Measurements from ENCODE around the gene FTO. TPM values are rescaled to one million over a fixed set of nuclear protein-coding genes. Genes with fewer than 3 reads are reported as not detected.

The FTO gene
- total and polyA plus RNA-seq, 2 of the 8 experiments (the other 6 are each of a cell fraction or from before 2014, with no cell fraction given), result 34.5 to 59.8 TPM

- H3K14ac ChIP-seq (ENCODE audit: insufficient read length), result no peak overlapping the region
- POLR2A ChIA-PET (ENCODE audit: partially characterized antibody), result interaction anchor here (1.3 kb wide), 1 partner anchor 15 kb away, joined by 6 read pairs; no protein-coding TSS in a partner anchor
- H4K5ac ChIP-seq (ENCODE audit: insufficient read length, low read depth, low read length), result peak overlapping the region; percentile 84
- peaks cover 18 to 24% (median 21%) of the 10 kb centered on the region in 4 experiments; a peak in 6 of 7 replicates for H3K4me1 ChIP-seq (replicated peaks in 1 of 4; ENCODE audit: control insufficient read depth in 3 of 4, insufficient read depth in 4 of 4, low read length in 3 of 4)
- no peaks in the 10 kb centered on the region for H3K23me2 ChIP-seq (ENCODE audit: low read depth, low read length)
- no peaks in the 10 kb centered on the region for H4K20me1 ChIP-seq (replicated peaks in 1 of 2; ENCODE audit: control insufficient read depth in 1 of 2, insufficient read depth in 2 of 2, low read length in 2 of 2)
- H4K8ac ChIP-seq (ENCODE audit: extremely low read depth, insufficient read depth, low read length), result no peak overlapping the region
- H3K4me3 ChIP-seq (ENCODE audit: extremely low read depth in 1 of 4, insufficient read depth in 2 of 4, low read depth in 3 of 4, low read length in 4 of 4), result no peak overlapping the region
- no peak overlapping the region for H3K56ac ChIP-seq (replicated peaks; ENCODE audit: insufficient read length, low read depth, low read length)
- H2AFZ ChIP-seq (ENCODE audit: low read length), result no peak overlapping the region
- H2AK5ac ChIP-seq (ENCODE audit: low read depth, low read length), result peak overlapping the region; percentile 28; the same call in 1 of the 2 replicates
- no peak overlapping the region for H3K4ac ChIP-seq (replicated peaks; ENCODE audit: insufficient read length, low read depth, low read length)
- no peaks in the 10 kb centered on the region for H3K27me3 ChIP-seq (replicated peaks in 1 of 4; ENCODE audit: control insufficient read depth in 3 of 4, extremely low read depth in 1 of 4, insufficient read depth in 3 of 4, low read length in 3 of 4)
- WGBS, 2 experiments (ENCODE audit: extremely low coverage in 1 of 2, insufficient coverage in 1 of 2, insufficient read length in 1 of 2, insufficient replicate concordance in 2 of 2, low coverage in 1 of 2, low lambda C conversion rate in 2 of 2, missing lambda C conversion rate in 1 of 2), result 85% methylated on average over 11 of the region's 11 CpGs; no CpG with 5 or more reads in 1 of the 2 experiments
- H2BK120ac ChIP-seq (replicated peaks; ENCODE audit: low read depth, low read length), result peak overlapping the region; percentile 89
- H2BK15ac ChIP-seq (ENCODE audit: low read length), result no peak overlapping the region
- H2BK12ac ChIP-seq (ENCODE audit: low read depth, low read length), result 0 out of 2 replicates have a peak overlapping the region, but pooled peaks have one; percentile 22
- H3K9me3 ChIP-seq (ENCODE audit: insufficient read depth in 2 of 2, low read depth in 1 of 2, low read length in 1 of 2), result no peaks in the 10 kb centered on the region
- peak overlapping the region; percentile 98; the same call in 1 of the 2 replicates for H2BK5ac ChIP-seq (ENCODE audit: low read depth, low read length)
- no peaks in the 10 kb centered on the region for H3K79me1 ChIP-seq (ENCODE audit: low read depth, low read length)
- FAIRE-seq (peak; percentile 13), DNase-seq (ENCODE audit: low read depth in 1 of 2, low spot score in 2 of 2) (no peak)
- 0 out of 2 replicates have a peak overlapping the region, but pooled peaks have one; percentile 8 for H3K27ac ChIP-seq (ENCODE audit: low read depth, low read length)
- H3K23ac ChIP-seq (ENCODE audit: insufficient read length), result no peak overlapping the region
- peak overlapping the region; percentile 92 for H4K91ac ChIP-seq (replicated peaks; ENCODE audit: insufficient read length, low read length)
- peak overlapping the region in 1 of 2 experiments; percentile 22; a peak in 1 of 4 replicates for H3K4me2 ChIP-seq (ENCODE audit: insufficient read depth in 1 of 2, low read depth in 2 of 2, low read length in 2 of 2)
- no peaks in the 10 kb centered on the region for H3K36me3 ChIP-seq (ENCODE audit: control insufficient read depth in 2 of 4, insufficient read depth in 4 of 4, low read length in 3 of 4)
- H3K79me2 ChIP-seq (ENCODE audit: control insufficient read depth in 1 of 2, insufficient read depth in 2 of 2, low read length in 2 of 2), result no peaks in the 10 kb centered on the region
- peak overlapping the region; percentile 64 for H3K18ac ChIP-seq (ENCODE audit: extremely low read depth, low read length)
- H3K9ac ChIP-seq (replicated peaks in 1 of 4; ENCODE audit: extremely low read depth in 1 of 4, low read depth in 3 of 4, low read length in 3 of 4), result no peak overlapping the region
- CTCF ChIA-PET (ENCODE audit: partially characterized antibody), result interaction anchor here (0.6 to 1.5 kb wide), 2 partner anchors 13 to 138 kb away, joined by 3 read pairs; no protein-coding TSS in a partner anchor
- H2BK20ac ChIP-seq (ENCODE audit: low read length), result peak overlapping the region; percentile 88
- TF ChIP-seq CBX5 (IDR thresholded peaks at IDR 0.05; ENCODE audit: low read depth, low read length) (no peak), MAX (IDR thresholded peaks at IDR 0.05) (peak; percentile 66; the same call in 1 of the 2 replicates), E2F6 (IDR thresholded peaks at IDR 0.05) (peak; percentile 59; the same call in 1 of the 2 replicates), YY1 (IDR thresholded peaks at IDR 0.05; ENCODE audit: low read depth, low read length) (0 out of 2 replicates have a peak, but pooled peaks have one; percentile 10)
These were observed 344.9 kb downstream of the FTO start for GRCh38 chr16:54048586-54049495.

Data from H1 (cell line).